Testis (tissue), 3 donors: ENCODE data around the gene ANO8. TPM values are rescaled to one million over a fixed set of nuclear protein-coding genes. Genes with fewer than 3 reads are reported as not detected.

Experiments used
- DNase-seq: peaks from one replicate; pipeline ENCODE4 v3.0.0-alpha.2; 2019
- H3K27ac ChIP-seq, 2 donors: fragments of 200-600 bp; sonication (generic); one replicate each; pipeline ENCODE4 v1.5.1; 2019
- H3K27me3 ChIP-seq: fragments of 200-600 bp; sonication (generic); one replicate; pipeline ENCODE4 v1.5.1; 2019
- H3K36me3 ChIP-seq: fragments of 200-600 bp; sonication (generic); one replicate; pipeline ENCODE4 v1.5.1; 2017; ENCODE audit warnings: low read depth; ENCODE audit errors: missing control alignments
- H3K4me1 ChIP-seq: fragments of 200-600 bp; sonication (generic); one replicate; pipeline ENCODE4 v1.5.1; 2019
- H3K4me3 ChIP-seq, 2 donors: fragments of 200-600 bp; sonication (generic); one replicate each; pipeline ENCODE4 v1.5.1; 2017 to 2019
- H3K9me3 ChIP-seq: fragments of 200-600 bp; sonication (generic); one replicate; pipeline ENCODE4 v1.5.1; 2017
- CTCF ChIP-seq, 3 experiments: fragments of 450-650 bp in 2 of 3; fragments of 200-600 bp in 1 of 3; sonication (generic) in 1 of 3; IDR thresholded peaks; one replicate each; pipeline ENCODE4 v1.5.1; 2016 to 2019; ENCODE audit warnings: antibody characterized with exemption in 3 of 3, mild to moderate bottlenecking in 2 of 3, moderate library complexity in 1 of 3
- POLR2A ChIP-seq: fragments of 450-650 bp; IDR thresholded peaks from one replicate; pipeline ENCODE4 v1.6.1; 2017; ENCODE audit warnings: antibody characterized with exemption, mild to moderate bottlenecking, moderate library complexity
- WGBS, 2 donors: methylation state at CpG; one replicate each; pipeline ENCODE4 v1.1.5; 2018; 5-methylcytosine and 5-hydroxymethylcytosine counted together
- intact Hi-C: fragments of 100-400 bp; cut with DNase I; formaldehyde crosslinking; loops from one replicate; pipeline ENCODE4 v1.15.1; 2023; ENCODE audit warnings: low total_unique reads
- polyA plus RNA-seq: library from polyadenylated mRNA; stranded (reverse); fragments of 350-450 nt; fragmentation: Illumina TruSeq; extraction: RNeasy Lipid Tissue Mini Kit (QIAGEN cat#74804); gene quantifications from one replicate; pipeline ENCODE4 v1.2.3, GENCODE V29; 2014; ENCODE audit warnings: low read depth, low replicate concordance; ENCODE audit not compliant: insufficient read depth
- total RNA-seq, 2 donors: library from RNA; depleted of rRNA; stranded (reverse); fragments of >200 nt; gene quantifications; one replicate each; pipeline ENCODE4 v1.2.3, GENCODE V29; 2016

The ANO8 gene
- total and polyA plus RNA-seq, 3 donors from 2014 or later: 4.5 to 19.2 (median 17.5) TPM

GRCh38 chr19:17292301-17293074 is 42.2 kb downstream of the ANO8 start:
- Histone ChIP-seq H3K27me3 (no peaks in the 10 kb centered on the region), H3K9me3 (no peaks in the 10 kb centered on the region), H3K36me3 (no peaks in the 10 kb centered on the region), H3K4me3 (peak overlapping the region in 1 of 2 donors; percentile 33), H3K27ac (no peak overlapping the region), H3K4me1 (no peaks in the 10 kb centered on the region)
- intact Hi-C loops: no loop called here
- WGBS, 2 donors: 43% methylated on average over 6 to 36 of the region's 46 CpGs
- TF ChIP-seq CTCF (IDR thresholded peaks at IDR 0.05) (peak in 2 of 3 experiments; percentile 15 to 17), POLR2A (no peak)
- peak; percentile 53 for DNase-seq

- H3K9me3 ChIP-seq: no peaks in the 10 kb centered on the region
- DNase-seq: peak; percentile 82
- 10 to 14% methylated on average over 10 to 22 of the region's 22 CpGs for WGBS, 2 donors
- TF ChIP-seq CTCF (IDR thresholded peaks at IDR 0.05) (no peak), POLR2A (no peak)
- no peaks in the 10 kb centered on the region for H3K4me1 ChIP-seq
- H3K36me3 ChIP-seq: no peaks in the 10 kb centered on the region
- H3K27ac ChIP-seq: no peak overlapping the region
- intact Hi-C loops: loop anchor here (10.0 kb wide), 1 partner anchor 225 kb away; no protein-coding TSS in a partner anchor
- no peak overlapping the region for H3K4me3 ChIP-seq
- H3K27me3 ChIP-seq: no peaks in the 10 kb centered on the region
These were observed 45.2 kb downstream of the ANO8 start for GRCh38 chr19:17289489-17289888.

- WGBS, 2 donors: 82 to 88% methylated on average over 9 of the region's 9 CpGs
- TF ChIP-seq CTCF (IDR thresholded peaks at IDR 0.05) (no peak), POLR2A (no peak)
- Histone ChIP-seq H3K27ac (no peak overlapping the region), H3K27me3 (no peaks in the 10 kb centered on the region), H3K4me1 (peaks cover 8% of the 10 kb centered on the region), H3K9me3 (no peaks in the 10 kb centered on the region), H3K36me3 (no peaks in the 10 kb centered on the region), H3K4me3 (no peak overlapping the region)
- DNase-seq: no peak
- intact Hi-C loops: loop anchor here (10.0 kb wide), 1 partner anchor 222 kb away; no protein-coding TSS in a partner anchor
These were observed 47.9 kb downstream of the ANO8 start for GRCh38 chr19:17286752-17287151.

GRCh38 chr19:17286263-17286662 is 48.4 kb downstream of the ANO8 start:
- intact Hi-C loops: loop anchor here (10.0 kb wide), 1 partner anchor 221 kb away; no protein-coding TSS in a partner anchor
- 97 to 100% methylated on average over 6 to 11 of the region's 11 CpGs for WGBS, 2 donors
- peaks cover 10% of the 10 kb centered on the region for H3K4me1 ChIP-seq
- no peaks in the 10 kb centered on the region for H3K36me3 ChIP-seq
- no peak overlapping the region for H3K27ac ChIP-seq
- TF ChIP-seq POLR2A: no peak
- TF ChIP-seq CTCF (IDR thresholded peaks at IDR 0.05): no peak
- no peaks in the 10 kb centered on the region for H3K9me3 ChIP-seq
- H3K27me3 ChIP-seq: no peaks in the 10 kb centered on the region
- no peak overlapping the region for H3K4me3 ChIP-seq
- DNase-seq: no peak
